ENCODE measurements around the gene TSEN15. TPM values are rescaled to one million over a fixed set of nuclear protein-coding genes. Genes with fewer than 3 reads are reported as not detected.

Gene TSEN15
- total and polyA plus RNA-seq, 2 of the 13 experiments (the other 11 are each of a cell fraction or from before 2014, with no cell fraction given) = 25.6 to 35.8 TPM

- intact Hi-C loops (cut with micrococcal nuclease; ENCODE audit: unreplicated experiment) = no loop called here
- in situ Hi-C loops (cut with HindIII; ENCODE audit: extremely low pct_ligation_motif_present, low pct_unique_long_range_greater_than_20kb) = loop anchor here (25.0 kb wide), 1 partner anchor 577 kb away; no protein-coding TSS in a partner anchor
- ATAC-seq (no peak), DNase-seq (ENCODE audit: low spot score) (no peak), FAIRE-seq (no peak)
- Histone ChIP-seq H3K9ac (ENCODE audit: insufficient read depth, low read depth, low read length) (no peak overlapping the region), H2AFZ (ENCODE audit: low read length) (no peak overlapping the region), H3K36me3 (replicated peaks in 1 of 2; ENCODE audit: control insufficient read depth in 1 of 2, insufficient read depth in 2 of 2, low read length in 2 of 2) (no peaks in the 10 kb centered on the region), H4K20me1 (ENCODE audit: insufficient read depth, low read length) (no peaks in the 10 kb centered on the region), H3K4me3 (replicated peaks in 1 of 3; ENCODE audit: insufficient read depth in 1 of 3, low read depth in 2 of 3, low read length in 3 of 3) (no peak overlapping the region), H3K27ac (ENCODE audit: extremely low read length, insufficient read depth, low read length) (no peak overlapping the region), H3K79me2 (ENCODE audit: insufficient read depth, low read length) (no peaks in the 10 kb centered on the region), H3K4me2 (ENCODE audit: low read depth, low read length) (no peak overlapping the region), H3K9me3 (ENCODE audit: low read length) (no peaks in the 10 kb centered on the region), H3K27me3 (ENCODE audit: control insufficient read depth in 1 of 2, insufficient read depth in 2 of 2, low read length in 2 of 2) (no peaks in the 10 kb centered on the region), H3K4me1 (ENCODE audit: insufficient read depth, low read length) (no peaks in the 10 kb centered on the region)
- BruUV-seq (replicated peaks) = no TSS peak
- POLR2A ChIA-PET = no interaction called here
- TF ChIP-seq ZNF629 (CRISPR knock-in tag; conservative IDR thresholded peaks at IDR 0.05) (no peak), ZNF121 (CRISPR knock-in tag; IDR thresholded peaks at IDR 0.05) (no peak)
- CTCF ChIA-PET (ENCODE audit: low intra/inter-chr PET ratio, low total read pairs) = no interaction called here
Observed at GRCh38 chr1:184085667-184086066, 34.1 kb downstream of the TSEN15 start.

GRCh38 chr1:184088037-184088436 lies 36.5 kb downstream of the TSEN15 start:
- Histone ChIP-seq H3K27ac (ENCODE audit: extremely low read length, insufficient read depth, low read length) (no peak overlapping the region), H2AFZ (ENCODE audit: low read length) (no peak overlapping the region), H3K9ac (ENCODE audit: insufficient read depth, low read depth, low read length) (no peak overlapping the region), H3K79me2 (ENCODE audit: insufficient read depth, low read length) (no peaks in the 10 kb centered on the region), H3K27me3 (ENCODE audit: control insufficient read depth in 1 of 2, insufficient read depth in 2 of 2, low read length in 2 of 2) (no peaks in the 10 kb centered on the region), H3K9me3 (ENCODE audit: low read length) (no peaks in the 10 kb centered on the region), H3K4me1 (ENCODE audit: insufficient read depth, low read length) (no peaks in the 10 kb centered on the region), H4K20me1 (ENCODE audit: insufficient read depth, low read length) (no peaks in the 10 kb centered on the region), H3K4me2 (ENCODE audit: low read depth, low read length) (no peak overlapping the region), H3K36me3 (replicated peaks in 1 of 2; ENCODE audit: control insufficient read depth in 1 of 2, insufficient read depth in 2 of 2, low read length in 2 of 2) (no peaks in the 10 kb centered on the region), H3K4me3 (replicated peaks in 1 of 3; ENCODE audit: insufficient read depth in 1 of 3, low read depth in 2 of 3, low read length in 3 of 3) (no peak overlapping the region)
- ATAC-seq (no peak), FAIRE-seq (no peak), DNase-seq (ENCODE audit: low spot score) (no peak)
- TF ChIP-seq ZNF180 (CRISPR knock-in tag; IDR thresholded peaks at IDR 0.05; ENCODE audit: borderline replicate concordance, low read depth) = no peak
- no peak for TF ChIP-seq SP4 (CRISPR knock-in tag; IDR thresholded peaks at IDR 0.05)
- TF ChIP-seq KAT2B (IDR thresholded peaks at IDR 0.05; ENCODE audit: borderline replicate concordance, low read depth, low read length) = no peak
- TF ChIP-seq ZNF660 (CRISPR knock-in tag; IDR thresholded peaks at IDR 0.05; ENCODE audit: borderline replicate concordance, low read depth) = no peak
- no peak for TF ChIP-seq PBX2 (CRISPR knock-in tag; IDR thresholded peaks at IDR 0.05)
- no peak for TF ChIP-seq KLF6 (CRISPR knock-in tag; IDR thresholded peaks at IDR 0.05)
- no peak for TF ChIP-seq KDM6A (CRISPR knock-in tag; IDR thresholded peaks at IDR 0.05; ENCODE audit: low read depth)
- TF ChIP-seq POGZ (CRISPR knock-in tag; IDR thresholded peaks at IDR 0.05) = no peak
- TF ChIP-seq SRY (CRISPR knock-in tag; IDR thresholded peaks at IDR 0.05) = no peak
- TF ChIP-seq RFX3 (CRISPR knock-in tag; IDR thresholded peaks at IDR 0.05) = no peak
- no peak for TF ChIP-seq TGIF2 (CRISPR knock-in tag; IDR thresholded peaks at IDR 0.05)
- no peak for TF ChIP-seq ZNF639 (CRISPR knock-in tag; conservative IDR thresholded peaks at IDR 0.05)
- TF ChIP-seq ZNF776 (CRISPR knock-in tag; IDR thresholded peaks at IDR 0.05) = no peak
- no peak for TF ChIP-seq SMC3 (IDR thresholded peaks at IDR 0.05; ENCODE audit: low read length)
- TF ChIP-seq ZFP1 (CRISPR knock-in tag; IDR thresholded peaks at IDR 0.05) = no peak
- TF ChIP-seq ZNF496 (CRISPR knock-in tag; IDR thresholded peaks at IDR 0.05; ENCODE audit: insufficient replicate concordance) = no peak
- no peak for TF ChIP-seq ZNF572 (CRISPR knock-in tag; IDR thresholded peaks at IDR 0.05)
- no TSS peak for BruUV-seq (replicated peaks)
- ChIA-PET CTCF (ENCODE audit: low intra/inter-chr PET ratio, low total read pairs) (no interaction called here), POLR2A (no interaction called here)
- intact Hi-C loops (cut with micrococcal nuclease; ENCODE audit: unreplicated experiment) = no loop called here
- in situ Hi-C loops (cut with HindIII; ENCODE audit: extremely low pct_ligation_motif_present, low pct_unique_long_range_greater_than_20kb) = loop anchor here (25.0 kb wide), 1 partner anchor 574 kb away; no protein-coding TSS in a partner anchor
- WGBS (ENCODE audit: low lambda C conversion rate) = 48% methylated on average over 8 of the region's 8 CpGs

Data from HepG2 (cell line).